ENCODE data around the gene SOHLH1.

DNA sequence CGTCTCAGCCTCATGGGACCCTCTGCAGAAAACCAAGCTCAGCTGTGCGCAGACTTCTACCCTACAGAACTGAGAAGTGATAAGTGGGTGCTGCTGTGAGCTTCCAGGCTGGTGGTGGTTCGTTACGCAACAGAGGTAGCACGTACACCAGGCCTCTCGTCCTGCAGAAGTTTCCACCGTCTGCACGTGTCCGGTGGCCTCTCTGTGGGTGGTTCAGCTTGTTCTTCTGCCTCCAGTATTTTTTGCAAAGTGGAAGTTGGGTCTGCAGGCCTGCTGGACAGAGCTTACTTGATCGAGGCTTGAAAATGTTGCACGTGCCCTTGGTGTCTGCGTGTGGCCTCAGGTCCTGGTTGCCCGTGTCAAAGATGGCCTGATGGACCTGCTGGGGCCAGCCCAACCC is 30.2 kb upstream of the SOHLH1 start:
- TF ChIP-seq, protein P1, sequence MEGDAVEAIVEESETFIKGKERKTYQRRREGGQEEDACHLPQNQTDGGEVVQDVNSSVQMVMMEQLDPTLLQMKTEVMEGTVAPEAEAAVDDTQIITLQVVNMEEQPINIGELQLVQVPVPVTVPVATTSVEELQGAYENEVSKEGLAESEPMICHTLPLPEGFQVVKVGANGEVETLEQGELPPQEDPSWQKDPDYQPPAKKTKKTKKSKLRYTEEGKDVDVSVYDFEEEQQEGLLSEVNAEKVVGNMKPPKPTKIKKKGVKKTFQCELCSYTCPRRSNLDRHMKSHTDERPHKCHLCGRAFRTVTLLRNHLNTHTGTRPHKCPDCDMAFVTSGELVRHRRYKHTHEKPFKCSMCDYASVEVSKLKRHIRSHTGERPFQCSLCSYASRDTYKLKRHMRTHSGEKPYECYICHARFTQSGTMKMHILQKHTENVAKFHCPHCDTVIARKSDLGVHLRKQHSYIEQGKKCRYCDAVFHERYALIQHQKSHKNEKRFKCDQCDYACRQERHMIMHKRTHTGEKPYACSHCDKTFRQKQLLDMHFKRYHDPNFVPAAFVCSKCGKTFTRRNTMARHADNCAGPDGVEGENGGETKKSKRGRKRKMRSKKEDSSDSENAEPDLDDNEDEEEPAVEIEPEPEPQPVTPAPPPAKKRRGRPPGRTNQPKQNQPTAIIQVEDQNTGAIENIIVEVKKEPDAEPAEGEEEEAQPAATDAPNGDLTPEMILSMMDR (conservative IDR thresholded peaks at IDR 0.05; ENCODE audit: low read depth, low read length) = no peak
- TF ChIP-seq EZH2 (IDR thresholded peaks at IDR 0.05; ENCODE audit: low read length, unreplicated experiment) = no peak
- TF ChIP-seq EZH2phosphoT487 (IDR thresholded peaks at IDR 0.05; ENCODE audit: borderline replicate concordance, low read length) = no peak
